ENCODE results near the gene PLPPR4.

Gene PLPPR4

DNA sequence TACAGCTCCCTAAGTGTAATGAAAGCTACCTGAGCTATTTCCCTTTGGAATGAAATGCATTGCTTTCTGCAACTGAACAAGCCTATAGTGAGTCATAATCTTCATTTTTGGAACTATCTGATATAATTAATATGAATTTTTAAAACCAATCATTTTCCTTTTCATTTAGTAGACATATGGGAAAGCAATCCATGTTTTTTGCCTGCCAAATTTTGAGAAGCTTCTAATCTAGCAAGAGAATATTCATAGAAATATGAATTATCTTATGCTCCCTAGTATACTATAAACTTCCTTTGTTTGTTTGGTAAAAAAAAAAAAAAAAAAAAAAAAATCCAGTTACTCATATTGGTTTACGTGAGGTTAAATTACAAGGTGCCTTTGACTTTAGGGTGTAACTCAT, 68.3 kb downstream of the PLPPR4 start:
- TF ChIP-seq, protein P1, sequence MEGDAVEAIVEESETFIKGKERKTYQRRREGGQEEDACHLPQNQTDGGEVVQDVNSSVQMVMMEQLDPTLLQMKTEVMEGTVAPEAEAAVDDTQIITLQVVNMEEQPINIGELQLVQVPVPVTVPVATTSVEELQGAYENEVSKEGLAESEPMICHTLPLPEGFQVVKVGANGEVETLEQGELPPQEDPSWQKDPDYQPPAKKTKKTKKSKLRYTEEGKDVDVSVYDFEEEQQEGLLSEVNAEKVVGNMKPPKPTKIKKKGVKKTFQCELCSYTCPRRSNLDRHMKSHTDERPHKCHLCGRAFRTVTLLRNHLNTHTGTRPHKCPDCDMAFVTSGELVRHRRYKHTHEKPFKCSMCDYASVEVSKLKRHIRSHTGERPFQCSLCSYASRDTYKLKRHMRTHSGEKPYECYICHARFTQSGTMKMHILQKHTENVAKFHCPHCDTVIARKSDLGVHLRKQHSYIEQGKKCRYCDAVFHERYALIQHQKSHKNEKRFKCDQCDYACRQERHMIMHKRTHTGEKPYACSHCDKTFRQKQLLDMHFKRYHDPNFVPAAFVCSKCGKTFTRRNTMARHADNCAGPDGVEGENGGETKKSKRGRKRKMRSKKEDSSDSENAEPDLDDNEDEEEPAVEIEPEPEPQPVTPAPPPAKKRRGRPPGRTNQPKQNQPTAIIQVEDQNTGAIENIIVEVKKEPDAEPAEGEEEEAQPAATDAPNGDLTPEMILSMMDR (IDR thresholded peaks at IDR 0.05): no peak
- DNase-seq (ENCODE audit: low spot score): no peak
- H3K27ac ChIP-seq: no peak overlapping the region
- H3K4me3 ChIP-seq: no peak overlapping the region

DNA sequence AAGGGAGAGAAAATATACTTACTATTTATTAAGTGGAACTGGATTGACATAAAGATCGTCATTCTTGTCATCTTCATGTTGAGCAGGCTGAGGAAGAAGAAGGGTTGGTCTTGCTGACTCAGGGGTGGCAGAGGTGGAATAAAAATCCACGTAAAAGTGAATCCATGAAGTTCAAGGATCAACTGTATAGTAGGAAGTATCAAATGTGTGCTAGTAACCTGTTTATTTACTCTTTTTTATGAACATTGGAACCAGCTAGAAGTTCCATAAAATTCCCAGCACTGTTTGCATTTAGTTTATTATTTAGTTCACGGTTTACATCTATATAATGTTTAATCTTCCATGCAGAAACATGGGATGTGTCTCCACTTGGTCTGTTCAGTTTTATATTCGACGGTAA, 70.7 kb downstream of the PLPPR4 start:
- no peak overlapping the region for H3K27ac ChIP-seq
- TF ChIP-seq, protein P1 (IDR thresholded peaks at IDR 0.05): no peak
- H3K4me3 ChIP-seq: no peak overlapping the region
- DNase-seq (ENCODE audit: low spot score): no peak

DNA sequence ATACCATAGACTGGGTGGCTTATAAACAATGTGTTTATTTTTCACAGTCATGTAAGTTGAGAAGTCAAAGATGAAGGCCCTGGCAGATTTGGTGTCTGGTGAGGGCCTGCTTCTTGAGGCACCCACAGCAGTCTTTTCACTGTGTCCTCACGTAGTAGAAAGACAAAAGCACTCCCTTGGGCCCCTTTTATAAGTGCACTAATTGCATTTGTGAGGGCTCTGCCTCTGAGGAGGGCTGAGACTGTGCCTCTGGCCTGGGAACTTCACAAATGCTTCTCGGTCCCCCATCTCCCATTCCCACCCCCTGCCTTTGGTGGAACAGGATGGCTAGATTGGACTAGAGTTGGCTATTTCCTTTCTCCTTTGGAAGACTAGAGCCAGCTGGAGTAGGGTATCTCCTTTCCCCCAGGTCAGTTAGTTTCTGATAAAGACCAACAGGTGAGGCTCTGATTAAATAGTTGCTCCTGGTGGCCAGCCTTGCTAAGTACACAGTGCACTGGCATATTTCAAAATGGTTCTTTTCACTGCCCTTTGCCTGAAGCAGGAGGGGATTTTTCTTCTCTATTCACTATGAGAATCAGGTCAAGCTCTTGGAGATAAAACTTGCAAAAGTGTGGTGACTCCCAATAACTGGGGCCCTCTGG, 82.9 kb downstream of the PLPPR4 start:
- DNase-seq (ENCODE audit: low spot score): no peak
- TF ChIP-seq, protein P1 (IDR thresholded peaks at IDR 0.05): no peak
- H3K4me3 ChIP-seq: no peak overlapping the region
- H3K27ac ChIP-seq: no peak overlapping the region

DNA sequence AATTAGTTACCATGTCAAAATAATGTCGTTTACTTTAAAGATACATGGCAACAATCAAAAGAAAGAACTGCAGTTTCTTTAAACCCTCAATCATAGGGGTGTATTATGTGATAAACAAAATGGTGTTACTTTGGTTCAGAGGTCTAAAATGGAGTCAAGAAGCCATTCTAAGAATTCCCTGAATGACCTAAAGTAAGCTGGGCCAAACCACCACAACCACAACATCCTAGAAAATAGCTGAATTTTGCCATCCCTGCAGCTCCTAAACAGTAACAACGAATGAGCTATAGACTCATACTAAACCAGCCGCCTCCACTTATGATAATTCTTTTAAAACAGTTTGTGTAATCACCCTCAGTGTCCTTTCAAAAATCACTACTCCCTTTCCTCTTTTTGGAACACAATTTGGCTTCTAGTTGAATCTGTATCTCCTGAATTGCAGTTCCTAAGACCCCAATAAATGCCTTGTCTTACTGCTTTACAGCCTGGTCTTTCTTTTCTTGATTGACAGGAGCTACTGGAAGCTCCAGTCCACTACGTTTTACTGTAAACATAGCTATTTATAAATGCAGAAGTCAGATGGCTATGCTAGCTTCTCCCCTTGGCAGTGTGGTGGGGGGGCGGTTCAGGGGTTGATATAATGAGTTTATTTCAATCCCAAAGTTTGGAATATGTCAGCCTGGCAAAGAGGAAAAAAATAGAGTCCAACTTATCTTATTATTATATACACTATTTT, 84.3 kb downstream of the PLPPR4 start:
- Histone ChIP-seq H3K4me3 (no peak overlapping the region), H3K27ac (no peak overlapping the region)
- no peak for DNase-seq (ENCODE audit: low spot score)
- TF ChIP-seq, protein P1 (IDR thresholded peaks at IDR 0.05): no peak

DNA sequence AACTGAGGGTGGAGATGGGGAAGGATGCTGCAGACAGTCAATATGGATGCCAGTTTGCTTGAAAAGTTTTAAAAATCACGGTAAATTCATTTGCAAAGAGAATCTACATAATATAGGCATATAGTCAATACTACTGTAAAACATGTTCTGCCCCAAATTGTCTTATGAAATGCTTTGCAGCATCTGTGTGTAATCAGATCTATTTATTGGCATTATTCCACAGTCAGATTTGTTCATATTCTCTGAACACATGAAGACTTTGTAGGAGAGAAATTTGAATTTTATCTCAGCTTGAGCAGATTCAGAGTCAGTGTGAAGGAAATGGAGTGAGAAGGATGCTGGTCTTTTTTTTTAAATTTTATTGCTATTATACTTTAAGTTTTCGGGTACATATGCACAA, 88.5 kb downstream of the PLPPR4 start:
- no peak for DNase-seq (ENCODE audit: low spot score)
- no peak overlapping the region for H3K27ac ChIP-seq
- TF ChIP-seq, protein P1 (IDR thresholded peaks at IDR 0.05): no peak

DNA sequence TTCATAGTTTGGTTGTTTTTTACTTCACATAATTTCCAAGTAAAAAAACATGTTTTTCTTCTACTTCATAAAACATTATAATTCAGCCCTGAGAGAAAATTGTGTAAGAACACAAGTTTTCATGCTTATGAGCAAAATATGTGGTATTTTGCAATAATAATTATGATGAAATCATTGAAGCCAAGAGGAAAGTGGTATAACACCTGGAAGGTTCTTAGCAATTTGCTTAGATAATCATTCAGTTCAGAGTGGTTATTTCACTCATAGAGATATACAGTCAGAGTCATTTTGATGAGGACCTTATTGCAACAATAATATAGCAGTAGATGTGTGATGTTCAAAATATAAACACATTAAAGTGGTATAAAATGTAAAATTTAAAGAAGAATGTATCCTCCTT, 94.5 kb downstream of the PLPPR4 start:
- TF ChIP-seq, protein P1 (IDR thresholded peaks at IDR 0.05): no peak
- Histone ChIP-seq H3K4me3 (no peak overlapping the region), H3K27ac (no peak overlapping the region)
- no peak for DNase-seq (ENCODE audit: low spot score)

More for the DNA sequence above, 88.5 kb downstream of the PLPPR4 start:
- no peak overlapping the region for H3K4me3 ChIP-seq
